GM21723 (cell line): ENCODE results near the gene PCNX1.
"Not testable (repeated sequence)": the region's sequence is repeated elsewhere in the genome, so short reads cannot be mapped to it uniquely, and the experiment has no call there.

Experiments
- ATAC-seq: cut with Tn5 transposase; IDR thresholded peaks from one replicate; pipeline ENCODE4 v1.9.1; 2021; ENCODE audit warnings: mild to moderate bottlenecking, moderate library complexity; ENCODE audit not compliant: unreplicated experiment

PCNX1 gene

GRCh38 chr14:71117839-71118743 is 210.8 kb downstream of the PCNX1 start:
- no peak for ATAC-seq

DNA sequence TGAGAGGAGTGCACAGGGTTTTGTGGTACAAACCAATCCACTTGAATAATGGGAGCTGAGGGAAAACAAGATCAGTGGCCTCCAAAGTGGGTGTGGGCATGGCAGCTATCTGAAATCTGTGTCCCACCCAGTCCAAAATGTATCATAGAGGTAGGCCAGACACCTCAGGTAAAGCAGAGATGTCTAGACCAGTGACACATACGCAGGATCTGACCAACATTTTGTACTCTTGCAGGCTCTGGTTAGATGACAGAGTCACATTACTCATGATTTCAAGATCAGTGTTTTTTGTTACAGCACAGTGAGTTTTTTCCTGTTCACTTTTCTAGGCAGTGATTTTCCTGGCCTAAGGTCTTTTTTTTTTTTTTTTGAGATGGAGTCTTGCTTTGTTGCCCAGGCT is 211.8 kb downstream of the PCNX1 start:
- no peak for ATAC-seq

- no peak for ATAC-seq
These were observed 212.6 kb downstream of the PCNX1 start for GRCh38 chr14:71119832-71120231.

GRCh38 chr14:71121001-71121400 is 213.7 kb downstream of the PCNX1 start:
- ATAC-seq = no peak

DNA sequence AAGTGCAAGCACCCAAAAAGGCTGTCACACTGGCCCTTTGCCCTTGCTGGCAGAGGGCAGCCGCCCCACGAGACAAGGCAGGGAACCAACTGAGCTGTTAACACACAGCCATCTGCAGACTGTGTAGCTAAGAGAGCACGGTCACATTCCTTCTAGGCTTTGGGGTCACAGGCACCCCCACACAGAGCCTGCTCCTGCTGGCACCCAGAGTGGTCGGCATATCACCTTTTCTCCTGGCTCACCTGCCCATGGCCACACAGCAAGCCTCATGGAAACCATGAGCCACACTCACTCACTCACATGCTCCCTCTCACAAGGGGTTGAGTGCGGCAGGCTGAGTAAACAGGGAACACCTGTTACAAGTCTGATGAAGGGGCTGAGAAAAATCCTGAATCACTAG is 214.5 kb downstream of the PCNX1 start:
- ATAC-seq = no peak

- ATAC-seq = no peak
These were observed 215.8 kb downstream of the PCNX1 start for GRCh38 chr14:71122866-71123565.

- ATAC-seq = no peak
These were observed 216.4 kb downstream of the PCNX1 start for GRCh38 chr14:71123579-71124135.

DNA sequence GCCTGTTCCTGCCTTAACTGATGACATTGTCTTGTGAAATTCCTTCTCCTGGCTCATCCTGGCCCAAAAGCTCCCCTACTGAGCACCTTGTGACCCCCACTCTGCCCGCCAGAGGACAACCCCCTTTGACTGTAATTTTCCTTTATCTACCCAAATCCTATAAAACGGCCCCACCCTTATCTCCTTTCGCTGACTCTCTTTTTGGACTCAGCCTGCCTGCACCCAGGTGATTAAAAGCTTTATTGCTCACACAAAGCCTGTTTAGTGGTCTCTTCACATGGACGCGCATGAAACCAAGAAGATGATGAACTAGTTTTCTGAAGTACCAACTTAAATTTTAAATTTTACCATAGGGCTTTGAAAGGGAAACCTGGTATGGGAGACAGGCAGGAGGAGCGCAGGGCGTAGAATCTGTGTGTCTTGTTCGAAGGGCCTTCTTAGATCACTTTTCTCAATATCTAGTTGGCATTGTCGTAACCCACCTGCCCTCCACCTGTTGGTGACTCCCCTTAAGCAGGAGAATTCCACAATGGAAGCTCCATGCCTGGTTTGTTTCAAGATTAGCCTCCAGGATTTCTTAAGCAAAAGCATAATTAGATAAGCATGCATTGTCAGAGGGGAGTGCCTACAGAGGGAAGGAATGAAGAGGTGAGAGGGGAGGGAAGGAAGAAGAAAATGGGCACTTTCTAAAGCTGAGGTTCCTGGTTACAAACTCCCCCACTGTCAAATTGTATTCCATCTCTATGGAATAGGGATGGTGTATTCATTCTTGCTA is 222.6 kb downstream of the PCNX1 start:
- not testable (repeated sequence) for ATAC-seq

- no peak for ATAC-seq
These were observed 223.4 kb downstream of the PCNX1 start for GRCh38 chr14:71130491-71131179.

DNA sequence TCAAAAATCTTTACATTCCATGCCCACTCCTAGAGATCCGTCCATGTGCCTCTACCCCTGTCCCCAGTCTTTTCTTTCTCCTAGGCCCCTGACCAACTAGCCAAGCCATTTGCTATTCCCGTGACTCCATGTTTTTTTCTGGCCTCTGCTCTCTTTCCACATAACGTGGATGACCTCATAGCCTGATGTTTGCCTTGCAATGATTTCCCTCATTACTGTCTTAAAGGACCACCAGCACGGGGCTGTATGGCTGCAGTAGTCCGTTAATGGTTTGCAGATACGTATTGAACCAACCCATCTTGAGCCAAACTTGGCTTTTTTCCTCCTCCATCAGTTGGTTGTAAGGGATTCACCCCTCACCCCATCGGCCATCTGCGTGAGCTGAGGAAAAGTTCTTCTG is 226.0 kb downstream of the PCNX1 start:
- ATAC-seq = no peak

GRCh38 chr14:71135496-71135895 is 228.2 kb downstream of the PCNX1 start:
- no peak for ATAC-seq

DNA sequence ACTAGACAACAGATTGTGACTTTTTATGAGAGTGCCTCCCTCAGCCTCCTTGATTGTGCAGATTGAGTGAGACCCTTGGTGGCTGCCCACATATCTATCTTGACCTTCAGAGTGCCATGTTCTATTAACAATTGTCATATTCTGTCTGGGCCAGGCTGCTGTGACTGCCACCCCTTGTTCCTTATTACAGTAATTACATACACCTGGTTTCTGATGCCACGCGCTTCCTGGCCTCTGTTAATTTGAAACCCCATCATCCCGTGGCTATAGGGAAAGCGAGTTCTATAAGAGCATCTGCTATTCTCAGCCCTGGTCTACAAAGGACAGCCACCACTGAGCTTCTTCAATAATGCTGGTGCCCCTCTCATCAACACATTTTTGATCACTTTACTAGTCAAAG is 228.7 kb downstream of the PCNX1 start:
- no peak for ATAC-seq

- ATAC-seq = no peak
These were observed 229.3 kb downstream of the PCNX1 start for GRCh38 chr14:71136386-71137060.

- ATAC-seq = no peak
These were observed 230.5 kb downstream of the PCNX1 start for GRCh38 chr14:71137536-71138447.

- no peak for ATAC-seq
These were observed 231.4 kb downstream of the PCNX1 start for GRCh38 chr14:71138448-71139293.

DNA sequence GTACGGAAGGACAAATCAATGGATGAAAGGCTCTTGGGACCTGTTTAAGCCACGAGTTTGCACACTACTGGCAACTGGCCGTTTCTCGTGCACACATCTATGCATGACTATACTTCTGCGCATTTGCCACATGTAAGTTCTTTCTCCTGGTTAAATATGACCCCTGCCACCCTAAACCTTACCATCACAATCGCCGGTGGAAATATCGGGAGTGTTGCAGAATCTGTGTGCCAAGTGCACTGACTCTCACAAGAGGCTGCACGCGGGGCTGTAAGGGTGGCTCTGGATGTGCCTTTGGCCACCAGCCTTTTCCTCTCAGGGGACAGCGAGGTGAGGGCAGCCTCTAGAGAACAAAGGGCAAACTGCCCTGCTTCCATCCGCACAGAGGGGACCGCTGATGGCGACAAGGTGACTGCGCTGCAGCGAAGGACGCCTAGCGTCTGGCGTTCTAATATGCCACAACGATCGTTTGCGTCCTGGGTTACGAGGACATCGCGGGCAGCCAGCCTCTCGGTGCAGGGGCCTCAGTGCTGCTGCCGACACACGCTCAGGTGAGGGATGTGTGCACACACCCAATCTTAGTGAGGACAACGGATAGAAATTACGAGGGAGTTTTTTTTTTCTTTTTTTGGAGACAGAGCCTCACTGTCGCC is 232.2 kb downstream of the PCNX1 start:
- ATAC-seq = no peak

DNA sequence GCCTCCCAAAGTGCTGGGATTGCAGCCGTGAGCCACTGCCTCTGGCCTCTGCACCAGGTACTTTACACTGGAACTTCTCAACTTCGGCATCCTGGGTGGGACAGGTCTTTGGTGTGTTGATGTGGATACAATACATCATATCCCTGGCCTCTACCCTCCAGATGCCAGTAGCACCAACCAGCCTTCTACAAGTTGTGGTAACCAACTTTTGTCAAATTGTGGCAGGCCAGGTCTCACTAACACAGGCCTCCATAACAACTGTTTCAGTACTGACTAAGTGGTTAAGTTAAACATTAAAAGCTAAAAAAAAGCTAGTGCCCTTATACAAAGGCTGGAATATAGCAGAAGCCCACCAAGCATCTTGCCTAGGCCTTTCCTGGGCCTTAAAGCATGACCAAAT is 232.9 kb downstream of the PCNX1 start:
- ATAC-seq = no peak
